Uterus (tissue), 4 donors: ENCODE data around the gene GCHFR. TPM values are rescaled to one million over a fixed set of nuclear protein-coding genes. Genes with fewer than 3 reads are reported as not detected.

Experiments used
- DNase-seq, 2 donors: peaks; one replicate each; pipeline ENCODE4 v3.0.0-alpha.2; 2019 to 2020
- H3K27ac ChIP-seq, 2 donors: fragments of 200-600 bp; sonication (generic); 1 replicate in 1 of 2; 2 replicates in 1 of 2; pipeline ENCODE4 v1.5.1; 2016 to 2018
- H3K27me3 ChIP-seq, 2 donors: fragments of 200-600 bp; sonication (generic); one replicate each; pipeline ENCODE4 v1.5.1; 2018 to 2019; ENCODE audit warnings: control low read depth in 1 of 2
- H3K36me3 ChIP-seq, 2 donors: fragments of 200-600 bp; sonication (generic); one replicate each; pipeline ENCODE4 v1.5.1; 2019; ENCODE audit warnings: control low read depth in 1 of 2
- H3K4me1 ChIP-seq, 2 donors: fragments of 200-600 bp; sonication (generic); one replicate each; pipeline ENCODE4 v1.5.1; 2018 to 2019; ENCODE audit warnings: control low read depth in 1 of 2
- H3K4me3 ChIP-seq, 2 donors: fragments of 200-600 bp; sonication (generic); 1 replicate in 1 of 2; 2 replicates in 1 of 2; pipeline ENCODE4 v1.5.1; 2018 to 2019; ENCODE audit warnings: mild to moderate bottlenecking in 1 of 2
- H3K9me3 ChIP-seq, 2 donors: fragments of 200-600 bp; sonication (generic); one replicate each; pipeline ENCODE4 v1.5.1; 2019; ENCODE audit warnings: control low read depth in 1 of 2
- POLR2A ChIP-seq, 2 donors: fragments of 450-650 bp; IDR thresholded peaks; one replicate each; pipeline ENCODE4 v1.6.1; 2016; ENCODE audit warnings: antibody characterized with exemption in 2 of 2, mild to moderate bottlenecking in 1 of 2, moderate library complexity in 1 of 2
- intact Hi-C: fragments of 100-400 bp; cut with DNase I; formaldehyde crosslinking; loops from one replicate; pipeline ENCODE4 v1.15.1; 2023; ENCODE audit warnings: low total_unique reads
- small RNA-seq: library from RNA; depleted of rRNA; stranded (forward); fragments of <200 nt; gene quantifications from one replicate; pipeline ENCODE3, GENCODE V24; 2016
- total RNA-seq, 4 donors: library from RNA; depleted of rRNA in 3 of 4; stranded (reverse); fragments of >200 nt in 3 of 4; gene quantifications; one replicate each; pipeline versions ENCODE4 v1.1.0 to v1.2.4, GENCODE V29; 2014 to 2023
- TF ChIP-seq, protein P1 (sequence below), 4 experiments: fragments of 200-600 bp in 2 of 4; fragments of 450-650 bp in 2 of 4; sonication (generic) in 2 of 4; IDR thresholded peaks; one replicate each; pipeline ENCODE4 v1.5.1; 2016 to 2019; ENCODE audit warnings: antibody characterized with exemption in 4 of 4, mild to moderate bottlenecking in 2 of 4, moderate library complexity in 1 of 4
- donor health status: DM: yes; HTN: yes; CAD: no.

The GCHFR gene
- total RNA-seq, 4 donors from 2014 or later, result 6.2 to 113 (median 34.5) TPM

DNA sequence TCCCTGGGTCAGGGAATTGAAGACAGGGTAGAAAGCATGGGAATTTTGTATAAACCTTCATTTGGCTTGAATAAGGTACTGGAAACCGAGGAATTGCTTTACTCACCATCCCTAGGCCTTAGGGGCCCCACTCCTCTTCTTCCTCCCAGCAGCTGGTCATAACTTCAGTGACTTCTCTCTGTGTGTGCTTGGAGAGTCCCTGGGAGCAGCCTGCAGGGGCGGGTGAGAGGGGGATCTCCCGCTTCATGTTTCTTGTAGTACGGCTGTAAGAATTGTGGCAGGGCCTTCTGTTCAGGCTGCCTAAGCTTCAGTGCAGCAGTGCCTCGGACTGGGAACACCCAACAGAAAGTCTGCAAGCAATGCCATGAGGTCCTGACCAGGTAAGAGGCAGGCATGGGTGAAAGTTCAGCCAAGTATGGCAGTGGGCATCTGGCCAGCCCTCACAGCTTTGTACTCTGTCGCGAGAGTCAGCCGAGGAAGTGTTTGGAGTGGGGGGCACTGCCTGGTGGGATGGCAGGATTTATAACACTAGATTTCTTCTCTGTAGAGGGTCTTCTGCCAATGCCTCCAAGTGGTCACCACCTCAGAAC, 45.1 kb downstream of the GCHFR start:
- Histone ChIP-seq H3K36me3 (no peaks in the 10 kb centered on the region), H3K4me3 (no peak overlapping the region), H3K27ac (no peak overlapping the region), H3K4me1 (peaks cover 0 to 11% of the 10 kb centered on the region in 2 donors), H3K27me3 (no peaks in the 10 kb centered on the region), H3K9me3 (no peaks in the 10 kb centered on the region)
- no peak for DNase-seq
- TF ChIP-seq, protein P1, sequence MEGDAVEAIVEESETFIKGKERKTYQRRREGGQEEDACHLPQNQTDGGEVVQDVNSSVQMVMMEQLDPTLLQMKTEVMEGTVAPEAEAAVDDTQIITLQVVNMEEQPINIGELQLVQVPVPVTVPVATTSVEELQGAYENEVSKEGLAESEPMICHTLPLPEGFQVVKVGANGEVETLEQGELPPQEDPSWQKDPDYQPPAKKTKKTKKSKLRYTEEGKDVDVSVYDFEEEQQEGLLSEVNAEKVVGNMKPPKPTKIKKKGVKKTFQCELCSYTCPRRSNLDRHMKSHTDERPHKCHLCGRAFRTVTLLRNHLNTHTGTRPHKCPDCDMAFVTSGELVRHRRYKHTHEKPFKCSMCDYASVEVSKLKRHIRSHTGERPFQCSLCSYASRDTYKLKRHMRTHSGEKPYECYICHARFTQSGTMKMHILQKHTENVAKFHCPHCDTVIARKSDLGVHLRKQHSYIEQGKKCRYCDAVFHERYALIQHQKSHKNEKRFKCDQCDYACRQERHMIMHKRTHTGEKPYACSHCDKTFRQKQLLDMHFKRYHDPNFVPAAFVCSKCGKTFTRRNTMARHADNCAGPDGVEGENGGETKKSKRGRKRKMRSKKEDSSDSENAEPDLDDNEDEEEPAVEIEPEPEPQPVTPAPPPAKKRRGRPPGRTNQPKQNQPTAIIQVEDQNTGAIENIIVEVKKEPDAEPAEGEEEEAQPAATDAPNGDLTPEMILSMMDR (IDR thresholded peaks at IDR 0.05), result no peak
- no peak for TF ChIP-seq POLR2A (IDR thresholded peaks at IDR 0.05)
- intact Hi-C loops, result no loop called here

DNA sequence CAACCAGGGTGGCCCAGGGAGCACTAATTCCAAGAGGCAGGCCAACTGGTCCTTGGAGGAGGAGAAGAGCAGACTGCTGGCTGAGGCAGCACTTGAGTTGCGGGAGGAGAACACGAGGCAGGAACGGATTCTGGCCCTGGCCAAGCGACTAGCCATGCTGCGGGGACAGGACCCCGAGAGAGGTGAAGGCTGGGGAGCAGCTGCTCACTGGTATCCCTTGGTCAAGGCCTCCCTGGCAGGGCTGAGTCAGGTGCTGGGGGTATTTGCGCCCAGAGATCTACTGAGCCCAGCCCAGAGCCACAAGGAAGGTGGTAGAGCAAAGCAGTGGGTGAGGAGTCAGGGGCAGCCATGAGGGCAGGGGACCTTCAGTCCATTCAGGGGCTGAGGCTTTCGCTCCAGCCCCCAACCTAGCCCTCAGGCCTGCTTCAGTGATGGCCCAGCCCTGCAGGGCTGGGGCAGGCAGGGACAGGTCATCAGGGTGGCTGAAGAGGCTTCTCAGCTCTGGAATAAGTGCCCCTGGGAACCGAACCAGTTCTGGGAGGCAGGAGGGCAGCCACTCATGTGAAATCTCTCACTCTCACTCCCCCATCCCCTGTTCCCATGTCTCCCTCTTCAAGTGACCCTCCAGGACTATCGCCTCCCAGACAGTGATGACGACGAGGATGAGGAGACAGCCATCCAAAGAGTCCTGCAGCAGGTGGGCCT, 49.0 kb downstream of the GCHFR start:
- H3K4me1 ChIP-seq, result peaks cover 0 to 5% of the 10 kb centered on the region in 2 donors
- DNase-seq, result no peak
- H3K4me3 ChIP-seq, result no peak overlapping the region
- TF ChIP-seq POLR2A (IDR thresholded peaks at IDR 0.05), result no peak
- TF ChIP-seq, protein P1 (IDR thresholded peaks at IDR 0.05), result no peak
- H3K27ac ChIP-seq, result no peak overlapping the region
- H3K36me3 ChIP-seq, result no peaks in the 10 kb centered on the region
- intact Hi-C loops, result no loop called here
- no peaks in the 10 kb centered on the region for H3K27me3 ChIP-seq
- H3K9me3 ChIP-seq, result no peaks in the 10 kb centered on the region

DNA sequence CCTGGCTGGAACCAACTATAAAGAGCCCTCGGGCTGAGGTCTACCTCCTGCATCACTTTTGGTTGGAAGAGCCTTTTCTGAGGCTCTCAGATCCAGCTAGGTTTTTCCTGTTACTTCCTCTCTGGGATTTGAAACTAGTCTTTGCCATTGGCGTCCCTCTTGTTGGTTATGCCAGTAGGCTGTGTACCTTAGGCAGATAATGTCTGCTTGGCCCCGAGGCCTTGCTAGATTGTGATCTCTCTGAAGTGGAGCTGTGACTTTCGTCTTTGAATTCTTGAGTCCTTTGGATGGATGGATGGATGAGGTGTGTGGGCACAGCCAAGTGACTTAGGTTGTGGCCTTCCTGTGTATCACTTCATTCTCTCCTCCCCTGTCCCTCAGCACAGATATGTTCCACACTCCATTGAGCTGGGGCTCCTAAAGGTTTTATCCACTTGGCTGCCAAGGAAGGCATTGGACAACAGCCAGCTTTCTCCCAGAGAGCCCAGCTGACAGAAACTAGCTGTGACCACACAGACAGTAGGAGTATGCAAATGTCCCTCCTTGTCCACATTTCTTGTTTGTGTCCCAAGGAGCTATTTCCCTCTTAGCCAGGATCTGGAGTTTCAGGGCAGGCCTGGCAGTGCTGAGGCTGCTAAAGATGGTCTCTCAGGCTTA, 51.3 kb downstream of the GCHFR start:
- no peaks in the 10 kb centered on the region for H3K36me3 ChIP-seq
- DNase-seq, result no peak
- H3K27ac ChIP-seq, result no peak overlapping the region

More for the DNA sequence above, 51.3 kb downstream of the GCHFR start:
- H3K9me3 ChIP-seq, result no peaks in the 10 kb centered on the region
- TF ChIP-seq, protein P1 (IDR thresholded peaks at IDR 0.05), result no peak
- no peak for TF ChIP-seq POLR2A (IDR thresholded peaks at IDR 0.05)
- intact Hi-C loops, result no loop called here
- H3K4me3 ChIP-seq, result no peak overlapping the region
- H3K4me1 ChIP-seq, result no peaks in the 10 kb centered on the region
- no peaks in the 10 kb centered on the region for H3K27me3 ChIP-seq

Small RNA genes within 50 kb of the gene (small RNA-seq; reads per million reads assigned to genes)
- gene SUMO2P15, result not detected

Other genes with a start within 250 kb of the GCHFR start
- gene CCDC32, start 199.0 kb upstream of the GCHFR start, total RNA-seq, result 10 to 100 TPM; 18.2 to 39.3 (median 29.3) TPM
- gene RPUSD2, start 194.8 kb upstream of the GCHFR start, total RNA-seq, result 10 to 100 TPM in 1 of 4 donors, 1 to 10 TPM in 1, under 1 TPM in 2; 0.29 to 18.6 (median 5.0) TPM
- 10 to 100 TPM in 1 of 4 donors, under 1 TPM in 2, not detected in 1; 0.26 to 33.5 (median 0.55) TPM for gene KNL1, start 169.8 kb upstream of the GCHFR start, total RNA-seq
- 1 to 10 TPM in 2 of 4 donors, under 1 TPM in 1, not detected in 1; 0.51 to 7.7 (median 1.3) TPM for gene RAD51, start 68.9 kb upstream of the GCHFR start, total RNA-seq
- 10 to 100 TPM in 2 of 4 donors, 1 to 10 TPM in 2; 6.4 to 27.0 (median 16.1) TPM for gene RMDN3, start 8.8 kb upstream of the GCHFR start, total RNA-seq
- gene C15orf62, start 5.9 kb downstream of the GCHFR start, total RNA-seq, result under 1 TPM in 2 of 4 donors, not detected in 2; 0.28 to 0.55 TPM
- 10 to 100 TPM in 3 of 4 donors, 1 to 10 TPM in 1; 5.6 to 37.5 (median 15.2) TPM for gene ZFYVE19, start 43.0 kb downstream of the GCHFR start, total RNA-seq
- 10 to 100 TPM in 3 of 4 donors, 1 to 10 TPM in 1; 6.1 to 79.4 (median 32.5) TPM for gene DNAJC17, start 43.4 kb downstream of the GCHFR start, total RNA-seq
- gene PPP1R14D, start 64.6 kb downstream of the GCHFR start, total RNA-seq, result not detected
- 10 to 100 TPM in 1 of 4 donors, 1 to 10 TPM in 2, not detected in 1; 2.0 to 38.1 (median 2.3) TPM for gene SPINT1, start 80.0 kb downstream of the GCHFR start, total RNA-seq
- under 1 TPM in 1 of 4 donors, not detected in 3; 0.76 TPM for gene RHOV, start 110.2 kb downstream of the GCHFR start, total RNA-seq
- gene VPS18, start 130.4 kb downstream of the GCHFR start, total RNA-seq, result 10 to 100 TPM in 2 of 4 donors, 1 to 10 TPM in 2; 3.8 to 33.3 (median 17.3) TPM
- gene DLL4, start 165.3 kb downstream of the GCHFR start, total RNA-seq, result 10 to 100 TPM; 18.2 to 31.1 (median 22.6) TPM
- 1 to 10 TPM in 2 of 4 donors, under 1 TPM in 1, not detected in 1; 0.35 to 1.8 (median 1.4) TPM for gene CHAC1, start 189.4 kb downstream of the GCHFR start, total RNA-seq